NCI-H82 treated with DMSO at 0.1 percent for 48 hours (cell line): ENCODE results near the gene INPP5K.

Experiments
- DNase-seq: peaks from one replicate; lab custom pipeline; 2025; ENCODE audit not compliant: unreplicated experiment; lab: John Stamatoyannopoulos, UW

INPP5K gene

GRCh38 chr17:1486802-1487695 lies 29.4 kb downstream of the INPP5K start:
- no peak for DNase-seq

GRCh38 chr17:1485423-1486376 lies 30.7 kb downstream of the INPP5K start:
- DNase-seq, result no peak

- peak; percentile 26 for DNase-seq
Observed at GRCh38 chr17:1484676-1485422, 31.6 kb downstream of the INPP5K start.

DNA sequence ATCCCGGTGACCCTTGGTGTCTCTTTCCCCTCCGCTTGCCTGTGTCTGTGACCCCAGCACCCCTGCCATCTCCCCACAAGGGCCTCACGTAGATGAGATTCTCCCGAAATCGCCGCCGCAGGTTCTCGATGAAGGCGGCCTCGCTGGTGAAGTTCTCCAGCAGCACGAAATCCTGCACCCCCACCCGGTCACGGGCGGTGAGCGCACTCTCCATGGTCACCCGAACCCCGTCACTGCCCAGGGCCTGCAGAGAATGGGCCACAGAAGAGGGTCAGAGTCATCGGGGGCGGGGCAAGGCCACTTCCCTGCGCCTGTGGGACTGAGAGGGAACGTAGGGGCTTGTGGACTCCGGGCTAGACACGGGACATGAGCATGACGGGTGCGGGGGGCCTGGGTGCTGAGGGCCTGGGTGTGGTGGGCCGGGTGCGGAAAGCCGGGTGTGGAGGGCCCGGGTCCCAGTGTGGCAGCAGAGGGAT lies 32.3 kb downstream of the INPP5K start:
- no peak for DNase-seq

DNA sequence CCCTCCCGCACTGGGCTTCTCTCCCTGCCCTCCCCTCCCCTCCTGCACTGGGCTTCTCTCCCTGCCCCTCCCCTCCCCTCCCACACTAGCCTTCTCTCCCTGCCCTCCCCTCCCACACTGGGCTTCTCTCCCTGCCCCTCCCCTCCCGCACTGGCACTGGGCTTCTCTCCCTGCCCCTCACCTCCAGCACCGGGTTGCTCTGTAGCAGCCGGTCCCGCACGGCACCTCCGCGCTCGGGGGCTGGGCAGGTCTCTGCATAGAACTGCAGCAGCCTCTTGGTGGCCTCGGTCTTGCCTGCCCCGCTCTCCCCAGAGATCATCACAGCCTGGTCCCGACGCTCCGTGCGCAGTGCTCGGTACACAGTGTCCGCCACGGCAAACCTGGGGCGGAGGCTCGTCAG lies 33.7 kb downstream of the INPP5K start:
- DNase-seq, result no peak

- no peak for DNase-seq
Observed at GRCh38 chr17:1481736-1482135, 34.7 kb downstream of the INPP5K start.

DNA sequence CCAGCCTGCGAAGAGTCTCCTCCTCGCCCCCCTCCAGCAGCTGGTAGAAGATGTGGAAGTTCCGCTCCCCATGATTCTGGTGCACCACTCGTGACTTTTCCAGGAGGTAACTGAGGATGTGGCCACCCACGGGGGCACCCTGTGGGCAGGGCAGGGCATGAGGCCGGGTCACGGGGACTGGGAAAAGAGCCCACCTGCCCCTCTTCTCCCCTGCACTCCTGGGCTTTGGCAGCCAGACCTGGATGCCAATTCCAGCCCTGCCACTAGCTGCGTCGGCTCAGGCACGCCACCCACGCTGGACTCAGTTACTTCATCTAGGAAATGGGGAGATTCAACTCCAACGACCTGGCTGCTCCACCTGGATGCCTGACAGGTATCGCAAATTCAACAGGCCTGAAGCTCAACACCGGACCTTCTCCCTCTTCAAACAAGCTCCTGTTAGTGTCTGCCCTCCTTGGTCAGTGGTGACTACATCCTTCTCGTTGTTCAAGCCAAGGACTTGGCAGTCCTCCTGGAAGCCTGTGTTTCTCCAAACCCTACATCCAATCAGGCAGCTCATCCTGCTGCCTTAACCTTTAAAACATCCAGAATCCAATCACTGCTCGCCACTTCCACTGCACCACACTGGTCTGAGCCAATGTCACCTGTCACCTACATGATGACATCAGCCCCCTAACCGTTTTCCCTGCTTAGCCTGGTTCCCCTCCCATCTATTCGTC lies 35.5 kb downstream of the INPP5K start:
- no peak for DNase-seq

DNA sequence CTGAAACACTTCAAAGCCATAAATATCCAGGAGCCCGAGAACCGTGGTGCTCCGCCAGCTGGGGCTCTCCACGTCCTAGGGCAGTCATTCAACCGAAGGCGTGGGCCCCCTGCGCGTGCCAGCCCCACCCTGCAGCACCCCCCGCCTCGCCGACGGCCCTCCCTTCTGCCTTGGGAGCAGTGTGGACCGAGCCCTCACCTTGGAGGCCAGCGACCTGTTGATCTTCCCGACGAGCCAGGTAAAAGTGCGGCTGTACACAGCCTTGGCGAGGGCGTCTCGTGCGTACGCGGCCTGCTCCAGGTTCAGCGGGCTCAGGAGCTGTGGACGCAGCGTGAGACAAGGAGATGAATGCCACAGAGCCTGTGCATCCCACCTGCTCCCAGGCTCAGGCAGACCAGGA lies 38.0 kb downstream of the INPP5K start:
- DNase-seq, result no peak

DNA sequence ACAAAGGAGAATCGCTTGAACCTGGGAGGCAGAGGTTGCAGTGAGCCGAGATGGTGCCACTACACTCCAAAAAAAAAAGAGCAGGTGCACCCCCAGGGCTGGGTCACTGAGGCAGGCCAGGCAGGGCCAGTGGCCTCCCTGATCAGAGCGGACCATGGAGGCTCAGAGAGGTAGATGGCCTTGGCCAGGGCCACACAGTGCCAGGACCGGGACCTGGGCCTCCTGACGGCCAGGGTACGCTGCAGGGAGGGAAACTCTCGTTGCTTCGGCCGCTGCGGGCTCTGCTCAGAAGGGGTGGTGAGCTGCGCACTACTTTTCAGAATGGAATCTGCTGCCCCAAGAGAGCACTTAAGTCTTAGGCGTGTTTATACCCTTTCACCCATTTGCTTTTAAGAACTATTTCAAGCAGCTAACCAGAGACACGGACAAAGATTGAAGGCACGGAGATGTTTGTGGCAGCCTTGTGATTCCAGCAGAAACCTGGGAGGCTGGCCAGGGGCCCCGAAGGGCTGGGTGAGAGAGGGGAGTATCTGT lies 41.0 kb downstream of the INPP5K start:
- no peak for DNase-seq

DNA sequence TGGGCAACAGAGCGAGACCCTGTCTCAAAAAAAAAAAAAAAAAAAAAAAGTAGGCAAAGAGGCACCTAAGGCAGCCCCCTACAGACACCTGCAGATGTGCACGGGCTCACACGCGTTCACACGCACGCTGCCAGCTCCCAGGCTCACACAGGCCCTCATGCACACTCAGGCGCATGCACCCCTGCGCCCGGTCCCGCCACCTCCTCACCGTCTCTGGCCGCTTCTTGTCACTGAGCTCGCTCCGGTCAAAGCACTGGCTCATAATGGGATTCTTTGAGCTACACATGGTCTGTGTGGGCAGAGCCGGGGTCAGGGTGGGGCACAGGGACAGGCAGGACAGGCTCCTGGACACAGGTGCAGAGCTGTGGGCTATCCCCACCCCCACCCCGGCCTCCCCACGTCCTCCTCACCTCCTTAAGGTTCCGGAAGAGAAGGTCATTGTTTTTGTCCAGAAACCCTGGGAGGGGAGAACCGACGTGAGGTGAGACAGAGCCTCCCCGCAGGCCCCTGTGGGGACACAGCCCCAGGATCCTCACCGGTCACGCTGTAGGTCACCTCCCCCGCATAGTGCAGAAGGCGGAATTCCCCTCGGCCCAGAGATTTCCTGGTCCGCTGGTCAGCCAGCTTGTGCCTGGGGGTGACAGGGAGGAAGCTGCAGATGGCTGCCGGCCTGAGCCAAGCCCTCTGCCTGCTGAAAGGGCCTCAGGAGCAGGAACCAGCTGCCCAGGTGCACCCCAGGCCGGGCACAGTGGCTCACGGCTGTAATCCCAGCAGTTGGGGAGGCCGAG lies 41.8 kb downstream of the INPP5K start:
- no peak for DNase-seq

GRCh38 chr17:1473841-1474240 lies 42.6 kb downstream of the INPP5K start:
- no peak for DNase-seq

DNA sequence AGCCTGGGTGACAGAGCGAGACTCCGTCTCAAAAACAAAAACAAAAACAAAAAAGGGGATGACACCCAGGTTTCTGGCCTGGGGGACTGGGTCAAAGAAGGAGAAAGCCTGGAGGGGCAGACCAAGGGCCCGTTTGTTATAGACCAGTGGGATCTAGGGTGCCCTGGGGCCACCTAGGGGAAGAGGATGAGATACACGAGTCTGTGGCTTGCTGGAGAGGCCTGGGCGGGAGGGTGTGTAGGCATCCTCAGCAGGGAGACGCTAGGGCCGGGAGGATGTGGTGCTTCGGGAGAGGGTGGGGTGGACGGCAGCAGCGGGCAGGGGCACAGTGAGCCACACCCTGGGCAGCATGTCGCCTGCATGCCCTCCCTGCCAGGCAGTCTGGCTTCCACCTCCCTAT lies 43.2 kb downstream of the INPP5K start:
- DNase-seq, result no peak

GRCh38 chr17:1471911-1472821 lies 44.2 kb downstream of the INPP5K start:
- no peak for DNase-seq

DNA sequence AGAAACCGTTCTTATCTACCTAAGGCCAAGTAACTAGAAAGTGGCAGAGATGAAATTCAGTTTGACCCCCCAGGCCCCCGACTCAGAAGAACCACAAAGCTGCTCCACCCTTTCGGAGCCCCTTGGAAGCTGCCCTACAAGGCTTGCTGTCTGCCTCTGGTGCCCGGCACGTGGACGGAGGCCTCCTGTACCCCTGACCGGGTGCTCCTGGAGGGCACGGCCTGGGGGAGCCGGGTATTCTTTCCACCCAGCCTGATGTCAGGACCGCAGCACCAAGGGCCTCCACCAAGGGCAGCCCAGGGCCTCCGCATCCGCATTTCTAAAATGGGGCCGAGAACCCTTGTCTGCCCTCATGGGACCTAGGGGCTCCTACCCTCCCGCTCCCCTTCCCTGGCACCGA lies 44.9 kb downstream of the INPP5K start:
- DNase-seq, result no peak

- no peak for DNase-seq
Observed at GRCh38 chr17:1470755-1471462, 45.5 kb downstream of the INPP5K start.

DNA sequence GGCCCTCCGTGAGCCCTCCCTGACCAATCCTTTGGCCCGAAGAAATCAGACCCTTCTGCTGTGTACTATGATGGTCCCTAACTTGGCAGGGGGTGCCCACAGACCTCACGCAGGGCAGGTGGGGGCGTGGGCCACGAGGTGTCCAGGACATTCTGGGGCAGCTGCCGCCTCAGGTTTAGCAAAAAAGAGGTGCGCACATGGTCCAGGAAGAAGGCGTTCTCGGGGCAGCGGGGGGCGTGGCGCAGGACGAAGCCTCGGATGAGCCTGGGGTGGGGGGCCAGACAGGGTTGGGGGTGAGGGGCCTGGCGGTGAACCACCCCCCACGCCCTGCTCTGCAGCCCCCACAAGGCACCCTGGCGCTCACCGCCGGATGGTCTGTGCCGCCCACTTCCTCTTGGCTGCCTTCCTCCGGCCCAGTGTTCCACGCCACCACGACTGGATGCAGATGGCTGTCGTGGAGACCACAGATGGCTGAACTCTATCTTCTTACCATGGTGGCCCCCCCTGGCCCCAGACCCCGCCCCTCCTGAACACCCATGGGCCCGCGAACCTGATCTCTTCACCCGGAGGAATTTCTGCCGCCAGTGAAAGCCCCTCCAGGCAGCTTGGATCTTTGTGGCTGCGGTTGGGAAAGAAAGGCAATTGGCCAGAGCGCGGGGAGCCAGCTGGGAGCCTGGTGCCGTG lies 46.2 kb downstream of the INPP5K start:
- DNase-seq, result peak; percentile 65

GRCh38 chr17:1469231-1469852 lies 47.1 kb downstream of the INPP5K start:
- DNase-seq, result peak; percentile 13
